ENCODE measurements around the gene ECI2. TPM values are rescaled to one million over a fixed set of nuclear protein-coding genes. Genes with fewer than 3 reads are reported as not detected.
"Not testable (repeated sequence)": the region's sequence is repeated elsewhere in the genome, so short reads cannot be mapped to it uniquely, and the experiment has no call there.

ECI2 gene
- total and polyA plus RNA-seq, 2 donors (not counting 1 experiment from before 2014, with no cell fraction given): 15.2 to 28.3 TPM

GRCh38 chr6:4091941-4092340 lies 43.4 kb downstream of the ECI2 start:
- intact Hi-C loops (cut with micrococcal nuclease): no loop called here
- Mint-ChIP-seq H3K27me3 (peaks cover 9% of the 10 kb centered on the region), H3K4me1 (no peaks in the 10 kb centered on the region), H3K9me3 (ENCODE audit: insufficient read depth) (no peaks in the 10 kb centered on the region), H3K27ac (no peak overlapping the region), H3K4me3 (no peak overlapping the region)
- Histone ChIP-seq H3K36me3 (replicated peaks in 1 of 2; ENCODE audit: control extremely low read depth in 1 of 2, control insufficient read depth in 1 of 2, extremely low read depth in 1 of 2, insufficient read depth in 2 of 2, low read length in 1 of 2) (no peaks in the 10 kb centered on the region), H3K9ac (ENCODE audit: low read length) (no peak overlapping the region), H3K4me3 (ENCODE audit: control extremely low read depth in 1 of 5, extremely low read depth in 1 of 5, insufficient read depth in 1 of 5, low read depth in 2 of 5, low read length in 4 of 5) (no peak overlapping the region), H3K27ac (ENCODE audit: low read length in 2 of 2) (no peak overlapping the region), H3K4me1 (ENCODE audit: control insufficient read depth in 2 of 2, insufficient read depth in 2 of 2, low read length in 2 of 2) (no peaks in the 10 kb centered on the region), H3K9me3 (ENCODE audit: control extremely low read depth in 1 of 3, control insufficient read depth in 2 of 3, insufficient read depth in 1 of 3, low read length in 2 of 3) (no peaks in the 10 kb centered on the region), H3K27me3 (replicated peaks in 1 of 4; ENCODE audit: control extremely low read depth in 1 of 4, control insufficient read depth in 3 of 4, insufficient read depth in 4 of 4, low read length in 3 of 4) (no peaks in the 10 kb centered on the region), H3K4me2 (replicated peaks; ENCODE audit: low read depth, low read length, poor library complexity, severe bottlenecking) (no peak overlapping the region), H3K79me2 (ENCODE audit: control insufficient read depth, insufficient read depth, low read length) (no peaks in the 10 kb centered on the region), H4K20me1 (ENCODE audit: control insufficient read depth, insufficient read depth, low read length, poor library complexity, severe bottlenecking) (no peaks in the 10 kb centered on the region), H2AFZ (ENCODE audit: insufficient read depth, low read depth, low read length, poor library complexity, severe bottlenecking) (no peak overlapping the region)
- ChIA-PET CTCF (no interaction called here), POLR2A (no interaction called here)
- TF ChIP-seq, protein P1, sequence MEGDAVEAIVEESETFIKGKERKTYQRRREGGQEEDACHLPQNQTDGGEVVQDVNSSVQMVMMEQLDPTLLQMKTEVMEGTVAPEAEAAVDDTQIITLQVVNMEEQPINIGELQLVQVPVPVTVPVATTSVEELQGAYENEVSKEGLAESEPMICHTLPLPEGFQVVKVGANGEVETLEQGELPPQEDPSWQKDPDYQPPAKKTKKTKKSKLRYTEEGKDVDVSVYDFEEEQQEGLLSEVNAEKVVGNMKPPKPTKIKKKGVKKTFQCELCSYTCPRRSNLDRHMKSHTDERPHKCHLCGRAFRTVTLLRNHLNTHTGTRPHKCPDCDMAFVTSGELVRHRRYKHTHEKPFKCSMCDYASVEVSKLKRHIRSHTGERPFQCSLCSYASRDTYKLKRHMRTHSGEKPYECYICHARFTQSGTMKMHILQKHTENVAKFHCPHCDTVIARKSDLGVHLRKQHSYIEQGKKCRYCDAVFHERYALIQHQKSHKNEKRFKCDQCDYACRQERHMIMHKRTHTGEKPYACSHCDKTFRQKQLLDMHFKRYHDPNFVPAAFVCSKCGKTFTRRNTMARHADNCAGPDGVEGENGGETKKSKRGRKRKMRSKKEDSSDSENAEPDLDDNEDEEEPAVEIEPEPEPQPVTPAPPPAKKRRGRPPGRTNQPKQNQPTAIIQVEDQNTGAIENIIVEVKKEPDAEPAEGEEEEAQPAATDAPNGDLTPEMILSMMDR (IDR thresholded peaks at IDR 0.05): no peak
- TF ChIP-seq EZH2 (IDR thresholded peaks at IDR 0.05; ENCODE audit: borderline replicate concordance, insufficient read depth, low read depth, low read length, poor library complexity, severe bottlenecking): no peak
- DNase-seq (no peak), ATAC-seq (ENCODE audit: low read depth) (no peak)
- 94% methylated on average over 3 of the region's 7 CpGs for WGBS (ENCODE audit: insufficient coverage)

- intact Hi-C loops (cut with micrococcal nuclease); H2AFZ ChIP-seq (ENCODE audit: insufficient read depth, low read depth, low read length, poor library complexity, severe bottlenecking); H3K27me3 Mint-ChIP-seq; H3K9ac ChIP-seq (ENCODE audit: low read length); H4K20me1 ChIP-seq (ENCODE audit: control insufficient read depth, insufficient read depth, low read length, poor library complexity, severe bottlenecking); H3K4me3 ChIP-seq (ENCODE audit: control extremely low read depth in 1 of 5, extremely low read depth in 1 of 5, insufficient read depth in 1 of 5, low read depth in 2 of 5, low read length in 4 of 5); H3K4me2 ChIP-seq (replicated peaks; ENCODE audit: low read depth, low read length, poor library complexity, severe bottlenecking); H3K9me3 Mint-ChIP-seq (ENCODE audit: insufficient read depth); H3K27ac Mint-ChIP-seq; H3K36me3 ChIP-seq (replicated peaks in 1 of 2; ENCODE audit: control extremely low read depth in 1 of 2, control insufficient read depth in 1 of 2, extremely low read depth in 1 of 2, insufficient read depth in 2 of 2, low read length in 1 of 2); H3K4me1 Mint-ChIP-seq; DNase-seq; H3K27ac ChIP-seq (ENCODE audit: low read length in 2 of 2); H3K4me1 ChIP-seq (ENCODE audit: control insufficient read depth in 2 of 2, insufficient read depth in 2 of 2, low read length in 2 of 2); H3K27me3 ChIP-seq (replicated peaks in 1 of 4; ENCODE audit: control extremely low read depth in 1 of 4, control insufficient read depth in 3 of 4, insufficient read depth in 4 of 4, low read length in 3 of 4); H3K79me2 ChIP-seq (ENCODE audit: control insufficient read depth, insufficient read depth, low read length); H3K9me3 ChIP-seq (ENCODE audit: control extremely low read depth in 1 of 3, control insufficient read depth in 2 of 3, insufficient read depth in 1 of 3, low read length in 2 of 3); ATAC-seq (ENCODE audit: low read depth); CTCF ChIA-PET; H3K4me3 Mint-ChIP-seq; POLR2A ChIA-PET: not testable (repeated sequence)
- 93% methylated on average over 25 of the region's 26 CpGs for WGBS (ENCODE audit: insufficient coverage)
Measured at GRCh38 chr6:4090043-4090442, 45.3 kb downstream of the ECI2 start.

Data from B cell (primary cell).